Endothelial cell of umbilical vein (primary cell): Measurements from ENCODE around the gene CGB2. TPM values are rescaled to one million over a fixed set of nuclear protein-coding genes. Genes with fewer than 3 reads are reported as not detected.
A peak's percentile ranks its signal among the peaks of the same experiment; 100 is the strongest.
"Not testable (repeated sequence)": the region's sequence is repeated elsewhere in the genome, so short reads cannot be mapped to it uniquely, and the experiment has no call there.

ENCODE experiments used
- BruUV-seq: library from RNA; stranded (reverse); fragments of 400-500 nt; replicated peaks from 2 replicates; lab custom pipeline; 2021; lab: Mats Ljungman, UMichigan
- CTCF ChIA-PET: fragments of 300-600, 350-600 bp; sonication (Branson Sonifier 250); formaldehyde crosslinking; loops from one replicate; lab custom pipeline; 2021; ENCODE audit warnings: antibody characterized with exemption, inconsistent platforms; lab: Charles Lee
- POLR2A ChIA-PET: fragments of 300-600, 350-600 bp; sonication (Branson Sonifier 250); formaldehyde crosslinking; loops from one replicate; lab custom pipeline; 2021; ENCODE audit warnings: antibody characterized with exemption, inconsistent platforms; lab: Charles Lee
- DNase-seq: peaks from one replicate; pipeline ENCODE4 v3.0.0-alpha.2; 2011; ENCODE audit warnings: low read depth, low spot score
- FAIRE-seq: peaks from 2 replicates; lab custom pipeline; 2011; peaks lifted over from hg19 to GRCh38; lab: Jason Lieb, UNC
- H2AFZ ChIP-seq: 2 replicates; pipeline ENCODE4 v1.6.0; 2012; ENCODE audit warnings: low read depth, low read length, control low read depth, inconsistent platforms
- H3K27ac ChIP-seq: 2 replicates; pipeline ENCODE4 v1.5.1; 2011; ENCODE audit warnings: low read depth, mild to moderate bottlenecking, control low read depth, low read length, moderate library complexity; ENCODE audit not compliant: insufficient read depth
- H3K27me3 ChIP-seq, 2 experiments: 2 replicates each; pipeline versions ENCODE4 v1.6.0 to v1.6.1; 2011; ENCODE audit warnings: low read length in 2 of 2, mixed read lengths in 1 of 2; ENCODE audit not compliant: control insufficient read depth in 2 of 2, insufficient read depth in 2 of 2
- H3K36me3 ChIP-seq, 2 experiments: 2 replicates in 1 of 2; 3 replicates in 1 of 2; pipeline ENCODE4 v1.5.1; 2011; ENCODE audit warnings: low read length in 2 of 2, mild to moderate bottlenecking in 1 of 2, moderate library complexity in 1 of 2; ENCODE audit not compliant: control insufficient read depth in 2 of 2, insufficient read depth in 2 of 2; ENCODE audit errors: extremely low read depth in 1 of 2
- H3K4me1 ChIP-seq: 3 replicates; pipeline ENCODE4 v1.5.1; 2011; ENCODE audit warnings: mild to moderate bottlenecking, low read length; ENCODE audit not compliant: control insufficient read depth, insufficient read depth; ENCODE audit errors: extremely low read depth
- H3K4me2 ChIP-seq: 2 replicates; pipeline ENCODE4 v1.6.1; 2011; ENCODE audit warnings: low read length, control low read depth, mixed read lengths; ENCODE audit not compliant: insufficient read depth
- H3K4me3 ChIP-seq, 3 experiments: fragments of 200-600 bp in 1 of 3; sonication (generic), shearing (Covaris generic) in 1 of 3; replicated peaks in 1 of 3; 2 replicates each; pipeline ENCODE4 v1.5.1; 2011 to 2016; ENCODE audit warnings: control low read depth in 3 of 3, low read length in 3 of 3, mild to moderate bottlenecking in 2 of 3, inconsistent platforms in 1 of 3, low read depth in 1 of 3, moderate library complexity in 1 of 3; ENCODE audit not compliant: insufficient read depth in 1 of 3
- H3K79me2 ChIP-seq: 2 replicates; pipeline ENCODE4 v1.6.0; 2012; ENCODE audit warnings: low read length, inconsistent platforms; ENCODE audit not compliant: control insufficient read depth, insufficient read depth
- H3K9ac ChIP-seq: replicated peaks from 2 replicates; pipeline ENCODE3; 2011; ENCODE audit warnings: low read length, control low read depth; ENCODE audit not compliant: insufficient read depth; ENCODE audit errors: extremely low read depth
- H3K9me1 ChIP-seq: replicated peaks from 3 replicates; pipeline ENCODE4 v1.6.0; 2011; ENCODE audit warnings: mild to moderate bottlenecking, low read length; ENCODE audit not compliant: control insufficient read depth, insufficient read depth; ENCODE audit errors: extremely low read depth
- H3K9me3 ChIP-seq: replicated peaks from 2 replicates; pipeline ENCODE4 v1.5.1; 2012; ENCODE audit warnings: low read length, inconsistent platforms; ENCODE audit not compliant: control insufficient read depth, insufficient read depth
- H4K20me1 ChIP-seq: replicated peaks from 2 replicates; pipeline ENCODE3; 2011; ENCODE audit warnings: mild to moderate bottlenecking, low read length; ENCODE audit not compliant: control insufficient read depth, insufficient read depth; ENCODE audit errors: extremely low read depth
- dilution Hi-C: fragments of 300-500 bp; cut with MboI; formaldehyde crosslinking; loops from one replicate; pipeline ENCODE4 v1.15.0; 2019; ENCODE audit warnings: low sequenced_read_pairs; ENCODE audit not compliant: extremely low pct_ligation_motif_present
- intact Hi-C: fragments of 100-400 bp; cut with micrococcal nuclease; formaldehyde crosslinking; loops from one replicate; pipeline ENCODE4 v1.10.0; 2022
- polyA plus RNA-seq, 4 experiments: library from polyadenylated mRNA; depleted of rRNA in 3 of 4; stranded (reverse) in 3 of 4; unstranded in 1 of 4; fragments of >200 nt; gene quantifications; 2 replicates each; pipeline versions ENCODE4 v1.2.1 to v1.2.3, GENCODE V29; 2011 to 2012; ENCODE audit warnings: missing spikeins in 1 of 4
- total RNA-seq: library from RNA; stranded (reverse); gene quantifications from 2 replicates; pipeline ENCODE4 v1.2.3, GENCODE V29; 2021
- TF ChIP-seq, protein P1 (sequence below), 2 donors: IDR thresholded peaks; 1 replicate in 1 of 2; 2 replicates in 1 of 2; pipeline ENCODE4 v1.5.1; 2011; ENCODE audit warnings: low read length in 2 of 2, mild to moderate bottlenecking in 2 of 2, moderate library complexity in 2 of 2, control low read depth in 1 of 2, inconsistent platforms in 1 of 2, low read depth in 1 of 2; ENCODE audit not compliant: insufficient read depth in 1 of 2; ENCODE audit errors: extremely low read depth in 1 of 2

Gene CGB2
- total and polyA plus RNA-seq, 2 donors (not counting 3 experiments of a cell fraction or from before 2014, with no cell fraction given): not detected

- H3K79me2 ChIP-seq, H3K36me3 ChIP-seq, POLR2A ChIA-PET, FAIRE-seq, H3K4me2 ChIP-seq, H3K9me1 ChIP-seq, H3K27me3 ChIP-seq, dilution Hi-C loops, H3K27ac ChIP-seq, BruUV-seq, H3K4me3 ChIP-seq, H3K9ac ChIP-seq, H3K9me3 ChIP-seq, DNase-seq, H2AFZ ChIP-seq, H4K20me1 ChIP-seq, intact Hi-C loops, CTCF ChIA-PET, H3K4me1 ChIP-seq: not testable (repeated sequence)
- TF ChIP-seq, protein P1, sequence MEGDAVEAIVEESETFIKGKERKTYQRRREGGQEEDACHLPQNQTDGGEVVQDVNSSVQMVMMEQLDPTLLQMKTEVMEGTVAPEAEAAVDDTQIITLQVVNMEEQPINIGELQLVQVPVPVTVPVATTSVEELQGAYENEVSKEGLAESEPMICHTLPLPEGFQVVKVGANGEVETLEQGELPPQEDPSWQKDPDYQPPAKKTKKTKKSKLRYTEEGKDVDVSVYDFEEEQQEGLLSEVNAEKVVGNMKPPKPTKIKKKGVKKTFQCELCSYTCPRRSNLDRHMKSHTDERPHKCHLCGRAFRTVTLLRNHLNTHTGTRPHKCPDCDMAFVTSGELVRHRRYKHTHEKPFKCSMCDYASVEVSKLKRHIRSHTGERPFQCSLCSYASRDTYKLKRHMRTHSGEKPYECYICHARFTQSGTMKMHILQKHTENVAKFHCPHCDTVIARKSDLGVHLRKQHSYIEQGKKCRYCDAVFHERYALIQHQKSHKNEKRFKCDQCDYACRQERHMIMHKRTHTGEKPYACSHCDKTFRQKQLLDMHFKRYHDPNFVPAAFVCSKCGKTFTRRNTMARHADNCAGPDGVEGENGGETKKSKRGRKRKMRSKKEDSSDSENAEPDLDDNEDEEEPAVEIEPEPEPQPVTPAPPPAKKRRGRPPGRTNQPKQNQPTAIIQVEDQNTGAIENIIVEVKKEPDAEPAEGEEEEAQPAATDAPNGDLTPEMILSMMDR (IDR thresholded peaks at IDR 0.05; ENCODE audit: extremely low read depth in 1 of 2, insufficient read depth in 1 of 2, low read depth in 1 of 2, low read length in 2 of 2): peak; percentile 16 to 35
Observed at GRCh38 chr19:49036815-49037214, 5.1 kb downstream of the CGB2 start, which contains the start of gene CGB1. Gene CGB1, minus strand, starts transcription at chr19:49036895. Its CDS starts 184 bp downstream, at chr19:49036711.

DNA sequence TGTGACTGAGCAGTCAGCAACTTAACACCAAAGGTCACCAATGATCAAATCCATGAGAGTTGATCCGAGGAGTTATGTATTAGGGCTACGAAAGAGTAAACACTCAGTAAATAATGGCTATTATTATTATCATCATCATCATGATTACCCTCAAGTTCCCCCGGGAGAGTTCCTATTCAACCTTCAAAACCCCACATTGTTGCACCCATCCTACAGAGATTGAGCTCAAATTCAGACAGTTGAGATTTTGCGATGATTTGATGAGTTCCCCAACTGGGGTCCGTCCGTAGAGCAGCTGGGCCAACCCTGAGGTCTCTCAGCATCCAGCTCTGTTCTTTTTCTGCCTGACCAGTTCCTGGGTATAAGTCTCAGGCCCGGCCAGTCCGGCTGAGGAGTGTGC, 6.4 kb downstream of the CGB2 start:
- H3K27ac ChIP-seq, H3K9me3 ChIP-seq, dilution Hi-C loops, H3K79me2 ChIP-seq, H4K20me1 ChIP-seq, BruUV-seq, FAIRE-seq, H2AFZ ChIP-seq, H3K36me3 ChIP-seq, H3K9ac ChIP-seq, H3K4me3 ChIP-seq, H3K27me3 ChIP-seq, DNase-seq, POLR2A ChIA-PET, H3K4me1 ChIP-seq, H3K9me1 ChIP-seq, H3K4me2 ChIP-seq, intact Hi-C loops, CTCF ChIA-PET: not testable (repeated sequence)

DNA sequence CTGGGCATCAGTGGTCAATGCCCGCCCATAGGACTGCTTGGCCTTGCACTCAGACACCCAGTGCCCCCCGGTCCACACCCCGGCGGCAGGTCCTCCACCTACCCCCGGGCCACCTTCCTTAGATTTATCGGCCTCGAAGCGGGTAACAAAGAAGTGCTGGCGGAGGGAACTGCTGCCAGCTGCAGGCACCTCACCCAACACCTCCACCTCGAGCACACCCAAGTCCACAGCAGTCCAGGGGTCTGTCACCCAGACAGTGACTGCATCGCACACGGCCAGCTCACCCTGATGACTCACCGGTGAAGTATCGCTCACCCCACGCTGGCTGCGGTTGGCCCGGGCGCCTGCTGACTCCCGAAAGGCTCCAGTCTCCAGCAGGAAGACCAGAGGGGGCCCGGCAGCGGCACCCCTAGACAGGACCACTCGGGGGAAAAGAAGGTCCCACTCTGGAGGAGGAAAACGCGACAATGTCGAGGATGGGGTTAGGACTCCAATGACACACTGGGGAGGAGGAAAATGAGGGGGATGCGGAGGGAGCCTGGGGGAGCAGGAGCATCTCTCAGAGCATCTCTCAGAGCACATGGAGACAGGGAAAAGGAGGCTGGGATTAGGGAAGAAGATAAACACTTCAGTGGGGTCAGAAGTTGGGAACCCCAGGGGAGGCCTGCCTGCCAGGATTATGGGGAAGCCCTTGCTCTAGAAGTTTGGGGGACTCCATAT, 7.0 kb downstream of the CGB2 start:
- POLR2A ChIA-PET, H3K9ac ChIP-seq, DNase-seq, intact Hi-C loops, H3K4me1 ChIP-seq, H3K4me2 ChIP-seq, H3K79me2 ChIP-seq, H3K4me3 ChIP-seq, H3K9me1 ChIP-seq, dilution Hi-C loops, H3K36me3 ChIP-seq, H3K27me3 ChIP-seq, FAIRE-seq, BruUV-seq, H2AFZ ChIP-seq, H4K20me1 ChIP-seq, H3K27ac ChIP-seq, H3K9me3 ChIP-seq, CTCF ChIA-PET: not testable (repeated sequence)
